Transverse colon (tissue), 4 donors: ENCODE results near the gene ATXN2L.

Experiments
- EP300 ChIP-seq: sonication (generic); formaldehyde crosslinking; IDR thresholded peaks from one replicate; pipeline ENCODE4 v1.6.1; 2017; ENCODE audit warnings: antibody characterized with exemption, low read depth
- POLR2A ChIP-seq: fragments of 450-650 bp; IDR thresholded peaks from one replicate; pipeline ENCODE4 v1.6.1; 2016; ENCODE audit warnings: antibody characterized with exemption, mild to moderate bottlenecking, moderate library complexity
- POLR2AphosphoS5 ChIP-seq, 3 donors: sonication (generic); formaldehyde crosslinking; IDR thresholded peaks; one replicate each; pipeline ENCODE4 v1.6.1; 2016; ENCODE audit warnings: antibody characterized with exemption in 3 of 3
- TF ChIP-seq, protein P1 (sequence below), 5 experiments: fragments of 200-600 bp in 3 of 5; fragments of 450-650 bp in 2 of 5; sonication (generic) in 3 of 5; IDR thresholded peaks; 1 replicate in 2 of 5; 2 replicates in 3 of 5; pipeline ENCODE4 v1.5.1; 2016 to 2017; ENCODE audit warnings: antibody characterized with exemption in 5 of 5, inconsistent platforms in 3 of 5, mild to moderate bottlenecking in 2 of 5, moderate library complexity in 1 of 5

DNA sequence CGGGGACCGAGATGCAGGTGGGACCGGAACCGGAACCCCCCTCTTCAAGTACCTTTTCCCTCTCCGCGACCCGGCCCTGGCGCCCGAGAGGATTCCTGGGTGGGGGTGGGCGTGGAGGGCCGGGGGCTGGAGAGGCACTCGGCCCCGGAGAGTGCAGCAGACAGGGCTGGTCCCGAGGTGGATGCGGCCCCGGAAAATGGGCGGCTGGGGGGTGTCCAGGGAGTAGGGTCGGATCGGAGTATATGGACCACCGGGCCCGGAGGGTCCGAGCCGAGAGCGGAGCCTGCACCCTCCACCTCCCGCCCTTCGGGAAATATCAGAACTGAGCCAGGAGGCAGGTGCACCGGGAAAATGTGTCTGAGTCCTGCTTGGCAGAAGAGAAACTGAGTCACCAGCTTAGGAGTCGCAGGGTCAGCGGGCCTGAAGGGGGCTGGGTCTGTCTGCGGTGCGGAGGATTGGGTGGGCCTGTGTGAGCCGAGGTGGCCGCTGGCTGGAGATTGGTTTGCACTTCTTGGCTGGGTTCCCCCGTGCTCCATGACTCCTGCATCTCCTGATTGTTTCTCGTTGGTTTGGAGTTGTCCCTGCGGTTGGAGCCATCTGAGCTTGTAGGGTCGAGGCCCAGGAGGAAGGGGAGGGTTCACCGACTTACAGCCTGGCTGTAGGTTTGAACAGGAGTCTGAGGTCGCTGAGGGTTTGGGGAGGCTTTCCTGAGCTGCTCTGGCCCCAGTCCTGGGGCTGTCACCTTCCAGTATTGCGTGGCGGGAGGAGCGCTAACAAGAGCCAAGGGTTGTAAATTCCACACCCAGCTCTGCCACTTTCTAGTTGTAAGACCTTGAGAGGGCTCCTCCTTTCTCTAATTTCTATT, 41.4 kb downstream of the ATXN2L start:
- TF ChIP-seq, protein P1, sequence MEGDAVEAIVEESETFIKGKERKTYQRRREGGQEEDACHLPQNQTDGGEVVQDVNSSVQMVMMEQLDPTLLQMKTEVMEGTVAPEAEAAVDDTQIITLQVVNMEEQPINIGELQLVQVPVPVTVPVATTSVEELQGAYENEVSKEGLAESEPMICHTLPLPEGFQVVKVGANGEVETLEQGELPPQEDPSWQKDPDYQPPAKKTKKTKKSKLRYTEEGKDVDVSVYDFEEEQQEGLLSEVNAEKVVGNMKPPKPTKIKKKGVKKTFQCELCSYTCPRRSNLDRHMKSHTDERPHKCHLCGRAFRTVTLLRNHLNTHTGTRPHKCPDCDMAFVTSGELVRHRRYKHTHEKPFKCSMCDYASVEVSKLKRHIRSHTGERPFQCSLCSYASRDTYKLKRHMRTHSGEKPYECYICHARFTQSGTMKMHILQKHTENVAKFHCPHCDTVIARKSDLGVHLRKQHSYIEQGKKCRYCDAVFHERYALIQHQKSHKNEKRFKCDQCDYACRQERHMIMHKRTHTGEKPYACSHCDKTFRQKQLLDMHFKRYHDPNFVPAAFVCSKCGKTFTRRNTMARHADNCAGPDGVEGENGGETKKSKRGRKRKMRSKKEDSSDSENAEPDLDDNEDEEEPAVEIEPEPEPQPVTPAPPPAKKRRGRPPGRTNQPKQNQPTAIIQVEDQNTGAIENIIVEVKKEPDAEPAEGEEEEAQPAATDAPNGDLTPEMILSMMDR (IDR thresholded peaks at IDR 0.05): no peak
- peak; percentile 22 for TF ChIP-seq POLR2A
- peak in 2 of 3 donors; percentile 42 to 52 for TF ChIP-seq POLR2AphosphoS5 (IDR thresholded peaks at IDR 0.05)
- TF ChIP-seq EP300: no peak
